Lower leg skin (tissue), 4 donors: ENCODE data around the gene ZC3H8. TPM values are rescaled to one million over a fixed set of nuclear protein-coding genes. Genes with fewer than 3 reads are reported as not detected.

Experiments
- DNase-seq, 2 donors: peaks; one replicate each; pipeline ENCODE4 v3.0.0-alpha.2; 2019; ENCODE audit warnings: low spot score in 2 of 2
- H3K4me3 ChIP-seq: fragments of 200-600 bp; sonication (generic); 2 replicates; pipeline ENCODE4 v1.5.1; 2017; ENCODE audit warnings: mild to moderate bottlenecking, low read depth; ENCODE audit not compliant: poor library complexity, severe bottlenecking
- POLR2A ChIP-seq, 2 donors: fragments of 450-650 bp; IDR thresholded peaks; one replicate each; pipeline ENCODE4 v1.6.1; 2016 to 2017; ENCODE audit warnings: antibody characterized with exemption in 2 of 2, mild to moderate bottlenecking in 1 of 2, moderate library complexity in 1 of 2
- WGBS, 2 donors: methylation state at CpG; one replicate each; pipeline ENCODE4 v1.1.5; 2018; 5-methylcytosine and 5-hydroxymethylcytosine counted together
- intact Hi-C: fragments of 100-400 bp; cut with DNase I; formaldehyde crosslinking; loops from one replicate; pipeline ENCODE4 v1.15.0; 2023; ENCODE audit warnings: low total_unique reads
- total RNA-seq, 4 donors: library from RNA; depleted of rRNA; stranded (reverse); fragments of >200 nt; gene quantifications; one replicate each; pipeline ENCODE4 v1.1.0, GENCODE V29; 2016
- TF ChIP-seq, protein P1 (sequence below), 3 donors: fragments of 450-650 bp; IDR thresholded peaks; one replicate each; pipeline ENCODE4 v1.5.1; 2016; ENCODE audit warnings: antibody characterized with exemption in 3 of 3, mild to moderate bottlenecking in 3 of 3, moderate library complexity in 2 of 3

The ZC3H8 gene
- total RNA-seq, 4 donors from 2014 or later = 7.9 to 41.0 (median 12.4) TPM

DNA sequence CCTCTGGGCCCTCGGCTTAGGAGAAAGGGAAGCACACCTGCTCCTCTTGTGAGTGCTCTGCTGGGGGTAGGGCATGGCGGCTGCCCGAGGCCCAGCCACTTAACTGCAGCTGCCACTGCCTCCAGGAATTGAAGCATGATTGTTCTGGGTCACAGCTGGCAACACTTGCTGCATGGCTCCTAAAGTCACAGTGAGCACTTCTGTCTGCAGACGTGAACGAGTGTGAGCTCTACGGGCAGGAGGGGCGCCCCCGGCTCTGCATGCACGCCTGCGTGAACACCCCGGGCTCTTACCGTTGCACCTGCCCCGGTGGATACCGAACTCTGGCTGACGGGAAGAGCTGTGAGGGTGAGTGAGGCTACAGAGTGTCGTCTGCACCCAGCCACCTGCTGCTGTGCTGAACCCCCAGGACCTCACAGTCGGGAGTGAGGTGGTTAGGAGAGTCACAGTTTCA is 72.2 kb downstream of the ZC3H8 start:
- H3K4me3 ChIP-seq = no peak overlapping the region
- WGBS, 2 donors = 78 to 90% methylated on average over 17 of the region's 17 CpGs
- DNase-seq = peak in 1 of 2 donors; percentile 63
- intact Hi-C loops = no loop called here
- TF ChIP-seq, protein P1, sequence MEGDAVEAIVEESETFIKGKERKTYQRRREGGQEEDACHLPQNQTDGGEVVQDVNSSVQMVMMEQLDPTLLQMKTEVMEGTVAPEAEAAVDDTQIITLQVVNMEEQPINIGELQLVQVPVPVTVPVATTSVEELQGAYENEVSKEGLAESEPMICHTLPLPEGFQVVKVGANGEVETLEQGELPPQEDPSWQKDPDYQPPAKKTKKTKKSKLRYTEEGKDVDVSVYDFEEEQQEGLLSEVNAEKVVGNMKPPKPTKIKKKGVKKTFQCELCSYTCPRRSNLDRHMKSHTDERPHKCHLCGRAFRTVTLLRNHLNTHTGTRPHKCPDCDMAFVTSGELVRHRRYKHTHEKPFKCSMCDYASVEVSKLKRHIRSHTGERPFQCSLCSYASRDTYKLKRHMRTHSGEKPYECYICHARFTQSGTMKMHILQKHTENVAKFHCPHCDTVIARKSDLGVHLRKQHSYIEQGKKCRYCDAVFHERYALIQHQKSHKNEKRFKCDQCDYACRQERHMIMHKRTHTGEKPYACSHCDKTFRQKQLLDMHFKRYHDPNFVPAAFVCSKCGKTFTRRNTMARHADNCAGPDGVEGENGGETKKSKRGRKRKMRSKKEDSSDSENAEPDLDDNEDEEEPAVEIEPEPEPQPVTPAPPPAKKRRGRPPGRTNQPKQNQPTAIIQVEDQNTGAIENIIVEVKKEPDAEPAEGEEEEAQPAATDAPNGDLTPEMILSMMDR (IDR thresholded peaks at IDR 0.05) = no peak
- TF ChIP-seq POLR2A (IDR thresholded peaks at IDR 0.05) = no peak

DNA sequence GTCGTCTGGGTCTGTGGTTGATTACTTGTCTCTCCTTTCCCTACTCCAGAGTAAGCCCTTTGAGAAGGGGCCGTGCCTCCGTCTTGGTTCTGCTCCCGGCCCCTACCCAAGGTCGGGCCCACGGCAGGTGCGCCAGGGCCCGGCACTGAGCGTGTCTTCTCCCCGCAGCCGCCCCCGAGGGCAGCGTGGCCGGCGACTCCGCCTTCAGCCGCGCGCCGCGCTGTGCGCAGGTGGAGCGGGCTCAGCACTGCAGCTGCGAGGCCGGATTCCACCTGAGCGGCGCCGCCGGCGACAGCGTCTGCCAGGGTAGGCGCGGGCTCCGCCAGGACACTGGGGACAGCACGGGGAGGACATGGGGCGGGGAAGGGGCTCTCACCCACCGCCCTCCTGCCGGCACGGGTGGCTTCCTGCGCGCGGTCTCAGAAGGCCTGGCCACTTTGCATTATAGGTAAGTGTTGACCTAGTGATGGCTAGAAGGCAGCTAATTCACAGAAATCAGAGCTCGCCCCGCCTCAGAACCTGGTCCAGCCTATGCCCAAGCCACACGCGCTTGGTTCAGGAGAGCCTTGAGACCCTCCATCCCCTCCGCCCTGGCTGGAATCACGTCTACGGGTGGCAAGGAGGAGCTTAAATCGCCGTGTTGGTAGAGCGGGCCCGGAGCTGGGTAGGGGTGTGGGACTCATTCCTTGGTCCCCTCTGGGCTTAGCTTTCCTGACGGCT is 73.1 kb downstream of the ZC3H8 start:
- WGBS, 2 donors = 30 to 34% methylated on average over 45 to 52 of the region's 54 CpGs
- no peak overlapping the region for H3K4me3 ChIP-seq
- DNase-seq = peak in 1 of 2 donors; percentile 80
- no peak for TF ChIP-seq POLR2A (IDR thresholded peaks at IDR 0.05)
- TF ChIP-seq, protein P1 (IDR thresholded peaks at IDR 0.05) = no peak
- intact Hi-C loops = no loop called here

DNA sequence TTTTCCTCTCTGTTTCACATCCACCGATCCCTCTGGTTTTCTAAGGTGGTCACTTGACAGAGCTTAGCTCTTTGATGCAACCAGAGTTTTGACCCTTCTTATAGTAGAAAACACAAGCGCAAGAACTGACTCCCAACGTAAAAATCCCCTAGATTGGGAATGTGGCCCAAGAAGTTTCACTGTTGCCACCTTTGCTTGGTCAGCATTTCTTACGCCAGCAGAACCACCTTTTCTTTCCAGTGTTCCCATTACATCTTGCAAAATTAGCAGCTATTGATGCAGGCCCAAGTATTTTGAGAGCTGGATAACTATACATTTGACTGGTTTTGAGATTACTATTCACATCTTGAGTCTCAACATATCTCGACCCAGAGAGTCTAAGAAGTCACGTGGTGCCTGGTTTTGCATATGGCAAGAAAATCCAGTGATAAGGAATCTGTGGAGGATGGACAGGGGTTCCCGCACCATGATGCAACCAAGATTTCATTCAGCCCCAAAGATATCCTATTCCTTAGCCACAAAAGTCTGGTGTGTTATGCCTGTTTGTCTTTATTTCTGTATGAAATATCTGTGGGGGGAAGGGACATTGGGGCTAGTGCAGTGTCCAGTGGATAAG is 78.8 kb downstream of the ZC3H8 start:
- no peak for DNase-seq
- 97 to 98% methylated on average over 7 of the region's 7 CpGs for WGBS, 2 donors
- intact Hi-C loops = no loop called here
- H3K4me3 ChIP-seq = no peak overlapping the region
- TF ChIP-seq POLR2A (IDR thresholded peaks at IDR 0.05) = no peak
- TF ChIP-seq, protein P1 (IDR thresholded peaks at IDR 0.05) = no peak

DNA sequence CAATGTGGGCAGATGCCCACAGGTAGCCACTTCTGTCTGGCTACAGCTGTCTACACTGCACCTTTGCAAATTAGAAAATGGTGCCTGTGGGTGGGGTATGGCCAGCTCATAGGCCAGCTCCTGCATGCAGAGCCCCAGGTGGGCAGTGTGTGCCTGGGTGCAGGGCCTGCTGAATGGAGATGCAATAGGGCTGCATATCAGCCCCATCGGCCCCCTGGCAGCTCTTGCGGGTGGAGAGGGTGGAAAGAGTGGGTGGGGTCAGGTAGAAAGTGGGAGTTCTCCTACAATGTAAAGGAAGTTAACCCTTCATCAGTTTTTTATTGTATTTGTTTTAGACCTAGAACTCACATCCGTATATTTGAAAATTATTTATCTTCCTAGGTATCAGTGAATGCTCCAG is 79.5 kb downstream of the ZC3H8 start:
- intact Hi-C loops = no loop called here
- peak in 1 of 2 donors; percentile 42 for DNase-seq
- no peak overlapping the region for H3K4me3 ChIP-seq
- WGBS, 2 donors = 75 to 93% methylated on average over 3 of the region's 3 CpGs
- TF ChIP-seq POLR2A (IDR thresholded peaks at IDR 0.05) = no peak
- TF ChIP-seq, protein P1 (IDR thresholded peaks at IDR 0.05) = no peak

DNA sequence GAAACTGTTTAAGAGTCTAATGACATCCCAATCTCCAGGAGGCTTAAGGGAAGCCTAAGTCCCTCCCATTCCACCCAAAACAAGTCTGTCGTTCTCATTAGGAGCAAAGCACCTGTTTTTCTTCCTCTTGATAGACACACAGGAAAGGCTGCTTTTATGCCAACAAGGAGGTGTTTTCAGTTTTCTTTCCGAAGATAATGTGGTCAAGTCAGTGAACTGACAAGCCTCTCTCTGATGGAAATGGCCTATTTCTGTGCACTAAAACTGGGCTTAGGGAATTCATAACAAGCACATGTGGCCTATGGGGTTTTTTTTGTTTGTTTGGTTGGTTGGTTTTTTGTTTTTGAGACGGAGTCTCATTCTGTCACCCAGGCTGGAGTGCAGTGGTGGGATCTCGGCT is 80.5 kb downstream of the ZC3H8 start:
- H3K4me3 ChIP-seq = no peak overlapping the region
- no peak for DNase-seq
- no peak for TF ChIP-seq POLR2A (IDR thresholded peaks at IDR 0.05)
- TF ChIP-seq, protein P1 (IDR thresholded peaks at IDR 0.05) = no peak
- WGBS, 2 donors = 83 to 85% methylated on average over 4 of the region's 4 CpGs
- intact Hi-C loops = no loop called here
